Lung (tissue), 12 donors: ENCODE data around the gene RHOC. TPM values are rescaled to one million over a fixed set of nuclear protein-coding genes. Genes with fewer than 3 reads are reported as not detected.
"Not testable (repeated sequence)": the region's sequence is repeated elsewhere in the genome, so short reads cannot be mapped to it uniquely, and the experiment has no call there.

Source experiments
- ATAC-seq: fragments of 200-7000 bp; cut with Tn5 transposase; one replicate; pipeline ENCODE4 v1.9.1; 2020; ENCODE audit warnings: moderate number of reproducible peaks; ENCODE audit not compliant: insufficient read depth, low FRiP score
- DNase-seq, 3 donors: peaks; one replicate each; pipeline ENCODE4 v3.0.0-alpha.2; 2013 to 2017
- H3K27ac ChIP-seq, 2 donors: one replicate each; pipeline ENCODE4 v1.5.1; 2013; ENCODE audit warnings: mild to moderate bottlenecking in 2 of 2, moderate library complexity in 2 of 2, control low read depth in 1 of 2, inconsistent platforms in 1 of 2, low read depth in 1 of 2, low read length in 1 of 2
- H3K27me3 ChIP-seq, 3 donors: one replicate each; pipeline ENCODE4 v1.5.1; 2013; ENCODE audit warnings: low read length in 2 of 3; ENCODE audit not compliant: control insufficient read depth in 3 of 3, insufficient read depth in 3 of 3
- H3K36me3 ChIP-seq, 4 donors: one replicate each; pipeline ENCODE4 v1.5.1; 2013; ENCODE audit warnings: low read length in 4 of 4, mild to moderate bottlenecking in 1 of 4, moderate library complexity in 1 of 4; ENCODE audit not compliant: control insufficient read depth in 4 of 4, insufficient read depth in 4 of 4
- H3K4me1 ChIP-seq, 5 donors: one replicate each; pipeline ENCODE4 v1.5.1; 2013; ENCODE audit warnings: low read length in 5 of 5, mild to moderate bottlenecking in 2 of 5, moderate library complexity in 1 of 5; ENCODE audit not compliant: control insufficient read depth in 5 of 5, insufficient read depth in 5 of 5
- H3K4me3 ChIP-seq: one replicate; pipeline ENCODE4 v1.5.1; 2013; ENCODE audit warnings: mild to moderate bottlenecking, control low read depth, moderate library complexity
- H3K9ac ChIP-seq, 2 donors: one replicate each; pipeline ENCODE4 v1.5.1; 2013; ENCODE audit warnings: low read length in 2 of 2, control low read depth in 1 of 2; ENCODE audit not compliant: insufficient read depth in 1 of 2
- H3K9me3 ChIP-seq, 4 donors: one replicate each; pipeline ENCODE4 v1.5.1; 2013; ENCODE audit warnings: low read length in 3 of 4, mild to moderate bottlenecking in 1 of 4, moderate library complexity in 1 of 4; ENCODE audit not compliant: control insufficient read depth in 4 of 4, insufficient read depth in 3 of 4
- CTCF ChIP-seq: IDR thresholded peaks from 2 replicates; pipeline ENCODE4 v1.5.1; 2012; ENCODE audit warnings: mild to moderate bottlenecking; ENCODE audit errors: control extremely low read depth, extremely low read depth
- WGBS, 2 donors: extraction: QIAGEN DNeasy Blood & Tissue Kit; methylation state at CpG; one replicate each; pipeline ENCODE4 v1.1.7; 2013; 5-methylcytosine and 5-hydroxymethylcytosine counted together
- polyA plus RNA-seq, 2 donors: library from polyadenylated mRNA; stranded (reverse); fragments of 200-250 nt; gene quantifications; one replicate each; pipeline ENCODE4 v1.2.1, GENCODE V29; 2013
- total RNA-seq, 2 donors: library from RNA; depleted of rRNA in 1 of 2; stranded (reverse); fragments of >200 nt in 1 of 2; gene quantifications; one replicate each; pipeline ENCODE4 v1.2.1, GENCODE V29; 2014 to 2021
- donor health status: control.
- donor health status: control.
- donor health status: Bipolar disorder and iron deficiency.
- donor health status: healthy.
- donor health status: DM: yes; HTN: yes; CAD: no.

The RHOC gene
- total and polyA plus RNA-seq, 4 donors: 125 to 243 (median 190) TPM

- WGBS, 2 donors: 66 to 82% methylated on average over 2 of the region's 2 CpGs
Observed at GRCh38 chr1:112727716-112728115, 20.8 kb upstream of the RHOC start.

GRCh38 chr1:112724240-112724639, 17.3 kb upstream of the RHOC start:
- H3K36me3 ChIP-seq, DNase-seq, H3K9me3 ChIP-seq, H3K9ac ChIP-seq, ATAC-seq, H3K27ac ChIP-seq, H3K4me3 ChIP-seq, H3K27me3 ChIP-seq: not testable (repeated sequence)
- WGBS, 2 donors: 96 to 98% methylated on average over 2 of the region's 4 CpGs
- H3K4me1 ChIP-seq: peaks cover 0 to 13% (median 0%) of the 10 kb centered on the region in 5 donors

More at GRCh38 chr1:112727716-112728115, 20.8 kb upstream of the RHOC start:
- peaks cover 0 to 5% (median 0%) of the 10 kb centered on the region in 5 donors for H3K4me1 ChIP-seq
- H3K9me3 ChIP-seq: no peaks in the 10 kb centered on the region
- no peak for DNase-seq
- no peak for TF ChIP-seq CTCF
- no peak overlapping the region for H3K4me3 ChIP-seq
- ATAC-seq: no peak
- no peaks in the 10 kb centered on the region for H3K27me3 ChIP-seq
- H3K9ac ChIP-seq: no peak overlapping the region
- no peak overlapping the region for H3K27ac ChIP-seq
- no peaks in the 10 kb centered on the region for H3K36me3 ChIP-seq

GRCh38 chr1:112723511-112723839, 16.5 kb upstream of the RHOC start:
- no peak for TF ChIP-seq CTCF
- DNase-seq: no peak
- Histone ChIP-seq H3K9ac (no peak overlapping the region), H3K27ac (no peak overlapping the region), H3K27me3 (peaks cover 0 to 3% (median 0%) of the 10 kb centered on the region in 3 donors), H3K4me1 (peaks cover 0 to 15% (median 0%) of the 10 kb centered on the region in 5 donors), H3K36me3 (no peaks in the 10 kb centered on the region), H3K9me3 (no peaks in the 10 kb centered on the region), H3K4me3 (no peak overlapping the region)
- 74 to 80% methylated on average over 8 of the region's 8 CpGs for WGBS, 2 donors
- ATAC-seq: no peak

GRCh38 chr1:112722601-112723510, 15.9 kb upstream of the RHOC start:
- H3K9me3 ChIP-seq: no peaks in the 10 kb centered on the region
- H3K9ac ChIP-seq: no peak overlapping the region
- ATAC-seq (no peak), DNase-seq (peak; percentile 47 to 66 (median 55))
- H3K27ac ChIP-seq: no peak overlapping the region
- no peaks in the 10 kb centered on the region for H3K36me3 ChIP-seq
- TF ChIP-seq CTCF: no peak
- no peak overlapping the region for H3K4me3 ChIP-seq
- peaks cover 0 to 16% (median 0%) of the 10 kb centered on the region in 5 donors for H3K4me1 ChIP-seq
- peaks cover 0 to 5% (median 0%) of the 10 kb centered on the region in 3 donors for H3K27me3 ChIP-seq
- WGBS, 2 donors: 8 to 17% methylated on average over 35 of the region's 35 CpGs
